ENCODE measurements around the gene PHF8. TPM values are rescaled to one million over a fixed set of nuclear protein-coding genes. Genes with fewer than 3 reads are reported as not detected.

The PHF8 gene
- 32.8 TPM for total RNA-seq

DNA sequence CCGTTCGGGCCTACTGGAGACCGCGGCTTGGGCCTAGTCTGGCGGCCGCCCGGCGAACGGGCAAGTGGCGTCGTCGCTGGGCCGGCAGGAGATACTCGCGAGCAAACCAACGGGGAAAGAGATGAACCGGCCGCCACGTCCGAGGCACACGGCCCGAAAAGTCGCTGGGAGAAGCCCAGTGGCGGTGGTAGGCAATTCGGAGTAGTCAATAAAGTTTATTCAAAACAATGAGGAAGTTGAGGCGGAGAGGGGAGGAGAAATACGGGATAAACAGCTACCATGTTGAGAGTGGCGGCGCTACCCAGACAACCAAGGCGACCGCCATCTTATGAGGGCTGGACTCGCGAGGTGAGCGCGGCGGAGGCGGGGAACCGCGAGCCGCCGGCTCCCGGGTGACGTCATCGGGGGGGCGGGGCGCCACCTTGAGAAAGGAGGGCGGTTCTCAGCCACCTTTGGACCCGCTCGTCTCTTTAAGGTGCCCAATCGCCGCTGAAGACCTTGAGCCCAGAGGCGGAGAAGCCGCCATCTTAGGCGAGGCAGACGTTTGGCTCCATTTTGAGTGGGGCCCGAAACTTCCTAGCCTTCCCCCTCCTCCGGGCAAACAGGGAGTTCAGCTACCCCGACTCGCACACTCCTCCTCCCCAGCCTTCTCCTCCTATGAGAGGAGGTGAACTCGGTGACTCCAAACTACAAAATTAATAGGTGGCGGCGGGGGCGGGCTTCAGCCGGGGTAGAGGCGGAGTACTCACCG, at the start of gene PHF8:
PHF8 (minus strand) TSS at position 348 of the 751 bp plus-strand sequence. CDS start 1,745 bp downstream, outside the sequence.
- DNase-seq (ENCODE audit: low spot score) = peak; percentile 96

DNA sequence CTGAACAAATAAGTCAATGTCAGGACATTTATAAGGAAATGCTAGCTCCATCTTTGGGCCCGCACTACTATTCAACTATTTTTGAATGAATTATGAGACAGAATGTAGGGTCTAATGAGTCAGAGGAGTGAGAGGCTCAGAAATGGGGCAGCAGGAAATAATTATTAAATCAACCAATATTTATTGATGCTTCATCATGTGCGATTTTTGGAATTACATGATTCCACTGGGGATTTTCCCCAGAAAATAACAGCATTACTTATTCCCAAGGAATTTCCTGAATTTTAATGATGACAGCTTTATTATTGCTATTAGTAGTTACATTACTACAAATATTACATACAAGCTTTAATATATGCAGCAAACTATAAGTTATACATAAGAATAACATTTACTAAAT, 49.3 kb upstream of the PHF8 start:
- DNase-seq (ENCODE audit: low spot score) = no peak

DNA sequence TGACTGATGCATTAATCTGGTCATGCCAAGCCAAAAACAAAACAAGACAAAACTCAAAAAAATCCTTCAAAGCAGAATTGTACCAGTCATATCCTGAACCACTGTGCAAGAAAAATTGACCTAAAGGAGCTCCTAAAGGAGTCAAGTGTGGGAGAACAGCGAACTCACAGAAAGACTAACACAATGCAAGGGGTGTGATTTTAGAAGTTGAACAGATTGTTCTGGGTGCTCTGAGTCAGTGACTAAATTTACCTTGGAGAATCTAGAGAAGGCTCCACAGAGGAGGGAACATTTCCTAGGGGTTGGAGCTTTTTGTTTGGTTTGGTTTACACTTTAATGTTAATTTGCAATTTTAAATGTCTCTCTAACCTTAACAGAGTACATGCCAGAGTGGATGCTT, 48.9 kb upstream of the PHF8 start:
- no peak for DNase-seq (ENCODE audit: low spot score)

DNA sequence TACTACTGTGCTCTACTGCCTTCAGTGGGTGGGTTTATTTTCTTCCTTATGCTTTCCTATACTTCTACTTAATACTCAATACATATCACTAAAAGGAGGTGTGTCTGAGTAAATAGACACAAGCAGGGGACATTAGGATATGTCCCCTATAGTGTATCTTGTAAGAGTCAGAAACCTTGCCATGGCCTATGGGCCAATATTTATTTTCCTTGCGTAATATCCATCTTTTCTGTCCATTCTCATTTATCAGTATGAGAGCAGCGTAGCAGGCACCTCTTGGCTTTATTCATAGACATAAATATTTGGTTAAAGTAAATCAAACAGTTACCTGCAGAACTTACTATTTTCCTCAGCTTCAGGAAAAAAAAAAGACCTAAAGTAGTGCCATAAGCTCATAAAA, 46.6 kb upstream of the PHF8 start:
- no peak for DNase-seq (ENCODE audit: low spot score)

DNA sequence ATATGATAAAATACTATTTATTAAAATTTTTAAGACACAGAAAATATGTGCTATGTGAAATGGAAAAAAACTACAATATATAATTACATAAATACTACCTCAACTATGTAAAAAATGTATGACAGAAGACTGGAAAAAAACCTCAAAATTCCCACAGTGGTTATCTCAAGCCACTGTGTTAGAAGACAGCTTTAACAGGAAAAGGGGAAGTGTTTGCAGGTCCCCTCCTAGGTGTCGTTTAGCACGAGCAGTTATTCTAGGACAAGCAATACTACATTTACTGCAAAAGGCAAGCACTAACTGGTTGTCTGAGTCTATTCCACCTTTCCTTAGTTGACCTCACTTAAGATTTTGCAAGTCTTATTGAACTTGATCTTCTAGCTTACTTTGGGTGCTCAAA, 44.9 kb upstream of the PHF8 start:
- no peak for DNase-seq (ENCODE audit: low spot score)

DNA sequence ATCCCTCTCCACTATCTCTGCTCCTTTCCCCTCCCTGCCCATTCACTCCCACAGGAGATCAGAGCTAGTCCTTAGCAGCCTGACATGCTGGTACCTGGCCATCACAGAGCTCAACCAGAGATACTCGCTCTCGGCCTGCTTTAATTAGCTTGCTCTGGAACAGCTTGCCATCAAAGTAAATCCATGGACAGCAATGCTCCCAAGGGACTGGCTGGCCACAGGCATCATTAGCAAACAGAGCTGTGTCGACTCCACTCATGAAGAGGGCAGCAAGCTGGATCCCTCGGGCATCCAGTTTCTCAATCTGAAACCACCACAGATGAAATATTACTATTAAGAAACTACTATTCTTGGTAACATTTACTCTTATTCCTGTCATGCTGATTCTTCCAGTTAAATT, 43.4 kb upstream of the PHF8 start:
- no peak for DNase-seq (ENCODE audit: low spot score)

DNA sequence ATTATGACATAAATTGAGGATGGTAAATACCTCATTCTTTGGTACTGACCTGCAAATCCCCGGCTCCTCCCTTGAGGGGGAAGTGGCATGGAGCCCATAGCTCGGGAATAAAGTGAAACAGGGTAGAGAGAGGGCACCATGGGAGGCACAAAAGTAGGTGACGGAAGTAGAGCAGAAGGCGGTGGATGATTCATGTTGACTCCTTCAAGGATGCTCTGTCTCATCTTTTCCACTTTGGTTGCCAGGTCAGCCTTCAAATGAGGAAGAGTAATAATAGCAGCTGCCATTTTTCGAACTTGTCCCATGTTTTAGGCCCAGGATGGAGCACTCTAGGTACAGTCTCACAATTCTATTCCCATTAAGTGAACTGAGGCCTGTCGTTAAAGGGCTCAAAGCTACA, 41.4 kb upstream of the PHF8 start:
- DNase-seq (ENCODE audit: low spot score) = no peak

DNA sequence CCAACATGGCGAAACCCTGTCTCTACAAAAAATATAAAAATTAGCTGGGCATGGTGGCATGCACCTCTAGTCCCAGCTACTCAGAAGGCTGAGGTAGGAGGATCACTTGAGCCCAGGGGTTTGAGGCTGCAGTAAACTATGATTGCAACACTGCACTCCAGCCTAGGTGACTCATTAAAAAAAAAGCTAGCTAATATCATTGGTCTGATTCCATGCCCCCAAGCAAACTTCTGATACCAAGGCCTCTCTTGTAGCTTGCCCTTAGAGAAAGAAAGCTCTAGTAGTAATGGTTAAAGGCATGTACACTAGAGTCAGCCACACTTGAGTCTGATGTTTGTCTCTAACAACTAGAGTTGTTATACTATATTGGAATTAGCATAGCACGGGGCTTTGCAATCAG, 32.6 kb upstream of the PHF8 start:
- DNase-seq (ENCODE audit: low spot score) = no peak

DNA sequence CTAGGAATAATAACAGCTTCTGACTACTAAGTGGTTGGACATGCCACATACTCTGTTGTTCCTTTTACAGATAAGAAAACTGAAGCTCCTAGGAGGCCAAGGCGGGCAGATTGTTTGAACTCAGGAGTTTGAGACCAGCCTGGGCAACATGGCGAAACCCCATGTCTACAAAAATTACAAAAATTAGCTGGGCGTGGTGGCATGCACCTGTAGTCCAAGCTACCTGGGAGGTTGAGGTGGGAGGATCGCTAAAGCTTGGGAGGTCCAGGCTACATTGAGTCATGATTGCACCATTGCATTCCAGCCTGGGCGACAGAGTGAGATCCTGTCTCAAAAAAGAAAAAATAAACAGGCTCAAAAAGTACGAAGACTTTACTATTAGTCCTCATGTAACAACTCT, 30.6 kb upstream of the PHF8 start:
- DNase-seq (ENCODE audit: low spot score) = no peak

DNA sequence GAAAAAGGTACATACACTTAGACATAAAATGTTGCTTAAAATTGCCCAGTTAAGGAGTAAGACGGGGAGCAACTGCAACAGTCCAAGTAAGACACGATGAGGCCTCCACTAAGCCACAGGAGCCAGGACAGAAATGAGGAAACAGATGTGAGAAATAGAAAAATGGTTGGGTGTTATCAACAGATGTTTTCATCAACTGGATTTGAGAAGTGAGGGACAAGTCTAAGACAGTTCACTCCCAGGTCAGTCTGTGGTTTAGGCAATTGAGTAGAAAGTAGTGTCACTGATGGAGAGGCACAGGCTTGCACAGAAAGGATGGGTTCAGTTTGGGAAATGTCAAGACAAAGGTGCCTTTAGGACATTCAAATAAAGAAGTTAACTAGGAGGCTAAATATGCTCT, 23.5 kb upstream of the PHF8 start:
- no peak for DNase-seq (ENCODE audit: low spot score)

DNA sequence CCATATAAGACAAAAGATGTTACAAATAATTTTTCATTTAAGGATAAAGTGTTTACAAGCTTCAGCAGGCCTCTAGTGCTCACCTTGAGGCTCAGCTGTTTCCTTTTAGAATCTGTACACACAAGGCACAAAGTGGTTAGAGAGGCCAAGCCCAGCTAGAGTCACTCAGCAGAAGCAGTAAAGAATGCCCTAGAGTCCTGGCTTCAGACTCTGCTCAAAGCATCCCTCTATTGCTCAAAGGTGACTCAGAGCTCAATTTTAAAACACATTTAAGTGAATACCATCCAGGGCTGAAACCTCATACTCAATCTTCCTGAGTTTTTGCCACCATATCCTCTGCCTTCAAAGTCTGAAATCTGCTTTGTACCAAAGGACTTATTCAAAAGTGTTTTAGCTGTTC, 22.6 kb upstream of the PHF8 start:
- no peak for DNase-seq (ENCODE audit: low spot score)

DNA sequence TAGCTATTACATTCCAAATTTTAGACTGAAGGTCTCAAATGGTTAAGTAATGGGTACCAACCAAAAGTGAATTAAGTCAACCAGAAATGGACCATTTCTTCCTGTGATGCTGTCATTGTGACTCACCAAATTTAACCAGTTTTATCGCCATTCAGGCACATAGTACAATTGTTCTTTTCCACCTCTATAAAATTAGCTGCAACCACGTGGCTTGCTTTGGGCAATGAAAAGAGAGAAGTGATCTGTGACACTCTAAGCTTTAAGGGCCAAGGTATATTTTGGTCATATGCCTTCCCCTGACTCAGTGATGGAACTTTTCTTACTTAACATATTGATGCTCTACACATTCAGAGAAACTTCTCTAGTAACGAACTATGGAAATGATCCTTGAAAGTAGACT, 20.3 kb upstream of the PHF8 start:
- DNase-seq (ENCODE audit: low spot score) = no peak

DNA sequence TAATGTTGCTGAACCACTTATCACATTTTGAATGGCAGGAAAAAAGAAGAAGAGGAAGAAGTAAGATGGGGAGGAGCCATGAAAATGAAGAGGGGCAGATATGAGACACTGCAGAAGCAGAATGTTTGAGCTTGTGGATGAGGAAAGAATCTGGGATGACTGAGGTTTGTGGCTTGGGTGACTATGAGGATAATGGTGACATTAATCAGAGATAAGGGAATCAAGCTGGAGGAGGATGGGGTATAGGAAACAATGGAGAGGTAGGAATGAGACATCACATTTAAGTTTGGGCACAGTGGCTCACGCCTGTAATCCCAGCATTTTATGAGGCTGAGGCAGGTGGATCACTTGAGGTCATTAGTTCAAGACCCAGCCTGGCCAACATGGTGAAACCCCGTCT, 19.1 kb upstream of the PHF8 start:
- DNase-seq (ENCODE audit: low spot score) = no peak

DNA sequence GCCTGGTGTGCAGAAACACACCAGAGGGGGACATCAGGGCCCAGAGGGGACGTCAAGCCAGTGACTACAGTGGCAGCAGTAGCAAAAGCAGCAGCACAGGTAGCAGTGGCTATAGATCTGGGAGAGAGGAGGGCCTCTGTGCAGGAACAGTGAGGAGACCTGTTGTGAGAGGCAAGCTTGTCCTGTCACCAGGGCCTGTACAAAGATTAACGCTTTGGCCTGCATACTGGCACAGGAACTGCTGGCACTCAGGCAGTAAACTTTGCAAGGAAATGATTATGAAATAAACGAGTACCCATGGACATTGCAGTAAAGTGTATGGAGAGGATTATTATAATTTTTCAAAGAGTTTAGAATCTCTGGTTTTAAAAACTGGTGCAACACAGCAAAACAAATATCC, 5.5 kb upstream of the PHF8 start:
- no peak for DNase-seq (ENCODE audit: low spot score)

DNA sequence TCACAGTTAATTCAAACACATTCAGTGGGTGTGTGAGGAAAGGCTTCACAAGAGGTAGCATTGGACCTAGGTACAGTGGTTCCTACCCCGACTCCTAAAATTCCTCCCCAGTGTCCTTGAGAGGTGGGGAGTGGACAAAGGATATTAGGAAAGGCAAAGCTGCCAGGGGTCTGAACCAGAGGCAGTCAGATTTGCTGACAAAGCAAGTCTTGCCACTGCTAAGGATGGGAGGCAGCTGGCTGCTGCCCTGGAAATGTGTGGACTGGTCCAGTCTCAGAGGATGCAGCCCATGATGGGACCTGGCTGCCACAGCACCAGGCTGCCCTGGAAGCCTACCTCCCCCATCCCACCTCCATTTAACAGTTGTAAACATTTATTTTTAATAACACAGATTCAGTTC, 4.1 kb upstream of the PHF8 start:
- no peak for DNase-seq (ENCODE audit: low spot score)

DNA sequence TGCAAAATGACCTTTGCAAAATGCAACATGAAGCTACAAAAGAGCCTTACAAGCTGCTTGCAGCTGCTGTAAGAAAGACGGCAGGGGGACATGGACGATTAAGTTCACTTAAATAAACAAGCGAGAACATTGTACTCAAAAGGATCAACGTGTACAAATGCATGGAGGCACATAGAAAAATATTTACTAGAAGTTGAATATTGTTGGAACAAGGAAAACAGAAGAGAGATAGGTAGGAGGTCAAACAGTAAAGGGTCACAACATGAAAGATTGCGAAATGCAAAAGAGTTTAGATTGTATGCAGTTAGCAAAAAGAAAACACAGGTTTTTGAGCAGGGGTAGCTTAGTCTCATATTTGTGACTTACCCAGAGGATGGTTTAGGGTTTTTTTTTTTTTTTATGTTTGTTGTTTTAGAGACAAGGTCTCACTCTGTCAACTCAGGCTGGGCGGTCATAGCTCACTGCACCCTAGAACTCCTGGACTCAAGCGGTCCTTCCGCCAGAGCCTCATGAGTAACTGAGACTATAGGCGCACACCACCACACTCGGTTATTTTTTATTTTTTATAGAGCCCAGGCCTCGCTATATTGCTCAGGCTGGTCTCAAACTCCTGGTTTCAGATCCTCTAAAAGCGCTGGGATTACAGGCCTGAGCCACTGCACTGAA, 1.4 kb upstream of the PHF8 start:
- DNase-seq (ENCODE audit: low spot score) = no peak

DNA sequence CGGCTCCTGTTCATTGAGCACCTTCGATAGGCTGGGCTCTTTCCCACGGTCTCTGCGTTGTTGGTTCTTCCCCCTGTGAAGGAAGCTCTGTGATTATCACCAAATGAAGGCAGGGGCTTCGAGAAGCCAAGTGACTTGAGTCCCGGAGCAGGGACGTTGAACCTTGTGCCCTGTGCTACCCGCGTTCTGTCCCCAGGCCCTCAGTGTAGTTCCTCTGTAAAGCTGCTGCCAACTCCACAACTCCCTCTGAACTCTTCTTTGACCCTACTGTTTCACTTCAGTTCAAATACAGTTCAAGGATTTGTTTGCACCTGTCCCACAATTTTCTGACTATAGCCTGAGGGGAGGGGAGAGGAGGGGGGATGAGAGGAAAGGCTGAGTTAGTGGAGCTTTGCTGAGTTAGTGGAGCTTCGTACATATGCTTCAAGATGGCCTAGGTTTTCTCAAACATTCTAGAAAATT, 635 bp upstream of the PHF8 start:
- DNase-seq (ENCODE audit: low spot score) = no peak

DNA sequence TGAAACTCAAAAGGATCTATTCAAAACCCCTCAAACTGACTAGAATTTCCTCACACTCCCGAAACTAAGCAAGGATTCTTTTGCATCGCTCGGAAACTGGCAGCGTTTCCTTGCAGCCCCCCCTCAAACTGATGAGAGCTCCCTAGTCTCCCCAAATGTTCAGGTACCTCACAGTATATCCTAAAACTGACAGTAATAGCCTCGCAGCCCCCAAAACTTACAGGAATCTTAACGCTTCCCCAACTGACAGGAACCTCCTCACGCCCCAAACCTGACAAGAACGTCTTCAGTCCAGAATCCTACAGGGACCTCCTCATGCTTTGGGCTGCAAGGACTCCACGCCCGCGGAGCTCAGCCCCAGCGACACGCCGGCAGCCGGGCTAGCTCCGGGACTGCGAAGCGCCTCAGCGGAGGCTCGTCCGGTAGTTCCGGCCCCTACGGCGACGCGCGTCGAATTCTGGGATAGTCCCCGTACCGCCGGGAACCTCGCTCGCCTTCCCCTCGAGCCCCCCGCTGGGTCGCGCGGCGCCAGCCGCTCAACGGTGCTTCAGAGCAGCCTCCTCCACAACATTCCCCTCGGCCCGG, 640 bp downstream of the PHF8 start:
- DNase-seq (ENCODE audit: low spot score) = no peak

DNA sequence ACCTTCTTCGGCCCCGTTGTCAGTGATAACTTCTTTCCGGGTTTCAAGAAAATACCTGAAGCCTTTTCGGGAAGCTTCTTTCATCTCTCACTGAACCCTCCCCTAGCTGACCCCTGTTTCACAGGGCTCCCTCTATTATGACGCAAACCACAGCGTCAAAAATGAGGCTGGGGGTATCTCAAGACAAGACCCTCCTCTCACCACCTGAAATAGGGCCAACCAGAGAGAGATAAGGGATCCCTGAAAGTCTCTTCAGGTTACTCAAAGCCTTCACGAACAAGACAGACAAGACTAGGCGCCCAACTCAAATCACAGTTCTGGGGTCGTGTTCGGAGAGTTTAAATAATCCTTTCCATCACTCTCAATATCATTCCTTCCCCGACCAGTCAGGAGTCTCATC, 1.2 kb downstream of the PHF8 start:
- DNase-seq (ENCODE audit: low spot score) = no peak

DNA sequence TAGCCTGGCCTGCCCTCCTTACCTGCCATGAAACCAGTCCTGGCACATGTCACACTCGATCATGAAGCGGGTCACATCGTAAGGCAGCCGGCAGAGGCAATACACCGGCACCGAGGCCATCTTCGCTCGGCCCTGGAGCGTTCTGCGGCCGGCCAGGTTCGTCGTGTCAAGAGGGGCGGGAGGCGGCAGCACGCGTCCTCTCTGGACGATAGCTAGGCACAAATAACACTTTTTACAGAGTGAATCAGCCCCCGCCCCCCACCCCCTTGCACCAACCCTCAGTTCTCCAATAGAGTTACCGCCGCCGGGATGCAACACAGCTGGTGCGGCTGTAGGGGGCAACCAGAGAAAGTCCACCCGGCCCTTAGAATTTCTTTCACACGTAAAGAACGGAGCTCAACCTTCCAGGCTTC, 1.7 kb downstream of the PHF8 start:
- DNase-seq (ENCODE audit: low spot score) = no peak

DNA sequence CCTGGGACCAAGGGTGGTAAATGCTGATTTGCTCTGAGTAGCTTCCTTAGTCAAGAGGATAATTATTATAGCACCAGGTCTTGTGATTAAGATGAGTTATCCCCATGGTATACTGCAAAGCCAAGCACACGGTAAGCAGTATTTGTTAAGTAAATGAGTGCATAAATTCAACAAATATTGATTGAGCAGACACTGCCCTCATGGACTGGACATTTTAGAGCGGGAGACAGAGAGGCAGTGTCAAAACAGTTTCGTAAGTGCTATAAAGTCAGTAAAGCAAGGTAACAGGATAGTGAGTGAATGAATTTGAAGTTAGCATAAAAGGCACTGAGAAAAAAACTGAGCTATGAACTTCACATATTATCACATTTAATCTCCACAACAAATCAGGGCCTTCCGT, 13.9 kb downstream of the PHF8 start:
- no peak for DNase-seq (ENCODE audit: low spot score)

DNA sequence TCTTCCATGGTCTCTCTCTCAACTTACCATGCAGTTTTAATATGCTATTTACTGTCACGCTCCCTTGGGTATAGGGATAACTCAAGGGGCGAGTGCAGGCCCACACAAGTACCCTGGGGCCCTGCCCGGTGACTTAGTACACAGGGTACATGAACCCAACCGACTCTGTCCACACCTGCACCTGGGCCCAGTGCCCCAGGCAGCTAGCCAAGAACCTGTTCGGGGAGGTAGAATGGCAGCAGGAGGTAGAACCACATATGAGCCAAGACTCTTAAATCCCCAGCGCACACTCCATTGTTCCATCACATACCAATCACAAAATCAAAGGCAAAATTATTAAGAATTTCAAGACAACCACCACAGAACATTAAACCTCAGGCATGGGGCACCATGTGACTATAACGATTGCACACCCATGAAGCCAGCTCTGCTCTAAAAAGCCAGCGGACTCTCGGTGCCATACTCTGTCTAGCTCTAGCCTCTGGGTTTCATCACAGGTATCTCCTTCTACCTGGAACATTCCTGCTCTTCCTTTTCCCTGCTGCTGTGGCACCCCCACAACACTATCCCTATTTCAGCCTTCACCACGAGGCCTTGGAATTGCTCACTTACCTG, 14.6 kb downstream of the PHF8 start:
- DNase-seq (ENCODE audit: low spot score) = peak; percentile 14

DNA sequence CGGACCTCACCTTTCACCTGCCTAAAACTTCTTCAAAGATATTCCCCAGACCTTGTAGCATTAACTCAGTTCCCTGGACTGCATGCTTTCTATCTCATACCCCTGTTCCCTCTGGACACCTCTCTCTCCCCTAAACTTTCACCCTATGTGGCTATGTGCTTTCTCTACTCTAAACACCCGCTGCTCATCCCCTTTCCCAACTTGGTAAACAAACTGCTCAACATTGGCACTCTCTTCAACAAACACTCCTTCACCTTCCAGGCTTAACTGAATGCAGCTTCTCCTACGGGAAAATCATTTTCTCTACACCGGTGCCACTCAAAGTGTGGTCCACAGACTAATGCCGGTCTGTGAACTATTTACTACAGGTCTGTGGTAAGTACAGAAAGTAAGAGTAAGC, 19.9 kb downstream of the PHF8 start:
- no peak for DNase-seq (ENCODE audit: low spot score)

Measured in mucosa of gallbladder (tissue), 1 donor.